ENCODE data around the gene TP73.

The TP73 gene

GRCh38 chr1:3673381-3674099, 21.2 kb downstream of the TP73 start:
- no peak for DNase-seq

DNA sequence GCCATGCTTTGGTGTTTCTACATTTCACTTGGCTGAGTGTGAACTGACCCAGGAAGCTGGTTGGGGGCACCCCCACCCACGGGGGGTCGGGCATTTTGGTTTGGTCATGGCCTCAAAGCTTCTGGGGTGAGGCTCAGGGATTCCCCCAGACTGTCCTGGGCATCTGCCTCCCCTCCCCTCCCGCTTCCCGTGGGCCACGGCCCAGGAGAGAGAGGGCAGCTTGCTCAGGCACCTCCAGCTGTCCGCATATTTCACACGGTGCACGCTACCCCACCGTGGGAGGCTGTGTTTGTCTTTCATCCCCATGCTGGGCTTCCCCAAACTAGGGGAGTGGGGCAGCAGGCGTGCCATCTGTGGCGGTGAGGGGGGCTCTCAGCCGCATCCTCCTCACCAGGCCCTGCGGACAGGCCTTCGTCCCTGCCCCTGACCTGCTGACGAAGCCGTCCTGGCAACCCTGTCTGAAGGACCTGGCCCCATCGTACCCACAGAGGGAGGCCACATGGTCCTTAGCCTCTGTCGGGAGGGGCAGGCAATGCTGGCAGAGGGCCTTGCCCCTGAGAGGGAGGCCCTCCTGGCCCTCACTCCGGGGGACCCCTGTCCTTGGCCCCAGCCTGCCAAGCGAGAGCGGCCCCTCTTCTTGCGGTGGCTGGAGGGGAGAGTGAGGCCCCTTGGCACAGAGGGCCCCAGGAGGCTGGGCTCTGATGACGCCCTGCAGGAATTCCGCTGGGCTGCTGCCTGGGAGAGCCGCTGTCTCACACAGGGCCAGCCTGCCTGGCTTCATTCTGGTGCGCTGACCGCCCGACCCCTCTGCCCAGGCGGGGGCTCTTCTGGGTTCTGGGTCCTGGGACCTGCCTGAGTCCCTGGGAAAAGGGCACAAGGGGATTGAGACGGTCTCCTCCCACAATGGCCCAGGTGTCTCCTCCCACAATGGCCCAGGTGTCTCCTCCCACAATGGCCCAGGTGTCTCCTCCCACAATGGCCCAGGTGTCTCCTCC, 22.1 kb downstream of the TP73 start:
- DNase-seq: peak in 2 of 3 experiments; percentile 21 to 23

DNA sequence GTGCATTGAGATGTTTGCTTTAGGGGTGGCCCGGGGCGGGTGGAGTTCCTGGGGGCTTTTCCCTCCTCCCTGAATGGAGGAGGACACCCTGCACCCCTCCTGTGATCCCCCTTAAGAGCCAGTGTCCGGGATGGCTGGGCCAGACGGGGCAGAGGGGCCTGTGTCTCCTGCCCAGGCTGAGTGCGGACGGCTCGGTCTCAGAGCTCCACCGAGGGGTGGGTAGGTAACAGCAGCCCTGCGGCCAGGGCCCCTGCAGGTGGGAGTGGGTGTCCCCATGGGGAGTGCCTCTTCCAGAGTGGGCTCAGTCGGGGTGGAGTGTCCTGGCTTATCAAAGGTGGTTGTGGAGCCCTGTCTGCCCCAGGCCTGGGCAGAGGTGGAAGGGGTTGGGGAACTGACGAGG, 23.1 kb downstream of the TP73 start:
- no peak for DNase-seq

DNA sequence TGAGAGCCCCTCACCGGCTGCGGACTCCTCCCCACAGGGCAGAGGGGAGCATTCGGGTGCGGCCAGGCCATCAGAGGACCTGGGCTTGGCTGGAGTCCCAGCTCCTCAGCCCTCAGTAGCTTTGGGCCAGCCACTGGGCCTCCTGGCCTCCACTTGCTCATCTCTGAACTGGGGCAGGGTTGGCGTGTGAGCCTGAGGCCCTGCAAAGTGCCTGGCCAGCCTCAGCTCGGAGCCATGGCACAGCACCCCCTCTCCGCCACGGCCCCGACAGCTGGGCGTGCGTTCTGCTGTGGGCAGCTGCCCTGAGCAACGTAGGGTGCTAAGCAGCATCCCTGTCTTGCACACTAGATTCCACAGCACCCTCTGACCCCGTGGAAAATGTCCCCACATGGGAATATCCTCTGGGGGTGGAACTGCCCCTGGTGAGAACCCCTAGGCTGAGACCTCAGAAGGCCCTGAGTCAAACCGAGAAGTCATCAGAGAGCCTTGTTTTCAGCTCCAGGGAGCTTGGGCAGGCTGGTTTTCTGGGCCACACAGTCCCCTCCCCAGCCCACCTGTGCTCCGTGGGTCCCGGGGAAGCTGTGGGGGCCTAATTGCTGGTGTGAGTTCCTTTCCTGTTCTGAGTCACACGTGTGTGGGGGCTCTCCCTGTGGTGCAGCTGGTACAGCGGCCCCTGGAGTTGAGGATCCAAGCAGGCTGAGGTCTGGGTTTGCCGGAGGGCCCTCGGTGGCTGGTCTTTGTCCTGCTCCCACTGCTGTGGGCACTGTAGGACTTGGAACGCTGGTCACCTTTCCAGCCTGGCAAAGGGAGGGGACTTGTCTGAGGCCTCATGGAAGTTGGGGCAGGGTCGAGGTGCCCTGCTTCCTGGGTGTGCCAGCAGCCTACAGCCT, 24.5 kb downstream of the TP73 start:
- no peak for DNase-seq

DNA sequence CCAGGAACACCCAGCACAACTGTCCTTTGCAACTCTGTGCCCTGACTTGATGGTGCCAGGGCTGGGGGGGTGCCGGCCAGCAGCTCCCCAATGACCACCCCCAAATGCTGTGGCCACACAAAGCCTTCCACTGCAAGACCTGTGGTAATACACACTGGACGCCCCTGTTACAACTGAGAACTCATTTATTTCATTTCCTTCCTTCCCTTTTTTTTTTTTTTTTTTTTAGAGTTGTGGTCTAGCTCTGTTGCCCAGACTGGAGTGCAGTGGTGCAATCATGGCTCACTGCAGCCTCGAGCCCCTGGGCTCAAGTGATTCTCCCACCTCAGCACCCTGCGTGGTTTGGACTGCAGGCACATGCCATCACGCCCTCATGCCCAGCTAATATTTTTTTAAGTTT, 25.2 kb downstream of the TP73 start:
- DNase-seq: no peak

GRCh38 chr1:3678361-3679097, 26.2 kb downstream of the TP73 start:
- no peak for DNase-seq

- no peak for DNase-seq
These were observed 26.8 kb downstream of the TP73 start for GRCh38 chr1:3679098-3679555.

GRCh38 chr1:3679799-3680453, 27.6 kb downstream of the TP73 start:
- no peak for DNase-seq

- peak; percentile 31 to 66 (median 45) for DNase-seq
These were observed 28.3 kb downstream of the TP73 start for GRCh38 chr1:3680488-3681230.

DNA sequence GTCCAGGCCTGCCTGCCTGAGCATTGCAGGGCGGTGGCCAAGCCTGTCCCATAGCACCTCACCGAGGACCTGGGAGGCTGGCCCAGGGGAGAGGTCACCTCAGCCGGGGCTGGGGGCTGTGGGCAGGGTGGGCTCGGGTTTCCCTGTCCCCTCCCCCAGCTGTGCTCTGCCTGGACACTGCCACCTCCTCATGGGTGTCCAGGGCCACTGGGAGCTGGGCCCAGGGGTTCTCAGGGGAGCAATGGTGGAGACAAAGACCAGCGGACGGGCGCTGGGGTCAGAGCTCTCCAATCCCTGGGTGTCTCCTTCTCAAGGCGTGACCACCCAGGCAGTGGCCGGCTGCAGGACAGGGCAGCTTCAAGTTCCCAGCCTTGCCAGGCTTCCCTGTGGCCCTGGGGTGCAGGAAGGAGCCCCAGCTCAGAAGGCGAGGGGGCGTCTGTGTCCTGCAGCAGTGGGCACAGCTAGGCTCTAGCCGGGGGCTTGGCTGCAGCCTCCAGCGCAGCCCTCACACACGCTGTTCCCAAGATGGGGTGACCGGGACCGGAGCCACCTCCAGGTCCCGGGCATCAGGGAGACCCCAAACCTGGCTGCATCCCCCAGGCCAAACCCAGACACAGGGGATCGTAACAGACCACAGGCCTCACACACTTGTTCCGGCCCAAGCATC, 29.0 kb downstream of the TP73 start:
- DNase-seq: no peak

- no peak for DNase-seq
These were observed 29.8 kb downstream of the TP73 start for GRCh38 chr1:3681898-3682806.

GRCh38 chr1:3683197-3683596, 30.9 kb downstream of the TP73 start:
- no peak for DNase-seq

DNA sequence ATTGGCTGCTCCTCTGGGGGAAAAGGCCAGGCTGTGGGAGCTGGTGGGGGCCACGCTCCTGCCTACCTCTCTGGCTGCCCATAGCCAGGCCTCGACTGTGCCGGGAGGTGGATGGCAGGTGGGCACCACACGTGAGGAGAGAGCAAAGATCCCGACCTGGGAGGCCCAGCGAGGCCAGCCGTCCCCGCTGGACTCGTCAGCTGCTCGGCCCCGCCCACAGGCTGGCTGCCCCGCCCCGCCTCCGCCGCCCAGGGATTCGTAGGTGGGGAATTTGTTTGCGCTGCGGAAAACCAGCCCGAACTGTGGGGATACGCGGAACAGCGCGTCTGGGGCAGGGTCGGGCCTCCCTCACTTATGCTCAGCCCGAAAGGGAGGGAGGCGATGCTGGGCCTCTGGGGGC, 31.7 kb downstream of the TP73 start:
- DNase-seq: no peak

- DNase-seq: no peak
These were observed 32.9 kb downstream of the TP73 start for GRCh38 chr1:3685222-3685621.

DNA sequence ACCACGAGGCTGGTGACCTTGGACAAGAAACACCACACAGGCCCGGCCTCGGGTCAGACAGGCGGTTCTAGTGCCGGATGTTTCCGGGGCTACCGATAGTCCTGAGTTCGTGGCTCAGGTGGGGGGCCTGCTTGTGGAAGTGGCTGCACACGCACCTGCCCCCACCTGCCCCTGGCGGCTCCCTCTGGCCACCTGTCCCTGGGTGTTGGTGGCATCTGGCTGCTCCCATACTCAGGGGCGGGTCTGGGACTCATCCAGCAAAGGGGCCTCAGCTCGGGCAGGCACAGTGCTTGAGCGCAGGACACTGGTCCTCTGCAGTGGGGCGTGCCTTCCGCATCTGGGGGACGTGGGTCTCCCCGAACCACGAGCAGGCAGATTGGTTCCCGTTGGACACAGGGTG, 33.6 kb downstream of the TP73 start:
- DNase-seq: no peak

DNA sequence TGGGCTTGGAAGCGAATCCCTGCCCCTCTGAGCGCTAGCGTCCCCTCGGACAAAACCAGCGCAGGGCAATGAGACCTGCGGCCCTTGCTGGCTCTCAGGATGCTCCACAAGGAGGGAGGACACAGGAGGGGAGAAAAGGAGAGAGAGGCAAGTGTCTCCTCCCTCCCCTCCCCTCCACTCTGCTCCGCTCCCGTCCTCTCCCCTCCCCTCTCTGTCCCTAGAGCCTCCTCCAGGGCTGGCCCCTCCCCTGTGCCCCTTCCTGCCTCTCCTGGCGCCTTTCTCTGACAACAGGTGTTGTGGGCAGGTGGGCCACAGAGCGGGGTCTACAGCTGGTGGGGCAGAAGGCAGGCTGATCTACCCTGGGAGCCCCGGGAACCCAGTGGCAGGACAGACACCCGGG, 35.2 kb downstream of the TP73 start:
- peak in 2 of 3 experiments; percentile 6 to 42 for DNase-seq

DNA sequence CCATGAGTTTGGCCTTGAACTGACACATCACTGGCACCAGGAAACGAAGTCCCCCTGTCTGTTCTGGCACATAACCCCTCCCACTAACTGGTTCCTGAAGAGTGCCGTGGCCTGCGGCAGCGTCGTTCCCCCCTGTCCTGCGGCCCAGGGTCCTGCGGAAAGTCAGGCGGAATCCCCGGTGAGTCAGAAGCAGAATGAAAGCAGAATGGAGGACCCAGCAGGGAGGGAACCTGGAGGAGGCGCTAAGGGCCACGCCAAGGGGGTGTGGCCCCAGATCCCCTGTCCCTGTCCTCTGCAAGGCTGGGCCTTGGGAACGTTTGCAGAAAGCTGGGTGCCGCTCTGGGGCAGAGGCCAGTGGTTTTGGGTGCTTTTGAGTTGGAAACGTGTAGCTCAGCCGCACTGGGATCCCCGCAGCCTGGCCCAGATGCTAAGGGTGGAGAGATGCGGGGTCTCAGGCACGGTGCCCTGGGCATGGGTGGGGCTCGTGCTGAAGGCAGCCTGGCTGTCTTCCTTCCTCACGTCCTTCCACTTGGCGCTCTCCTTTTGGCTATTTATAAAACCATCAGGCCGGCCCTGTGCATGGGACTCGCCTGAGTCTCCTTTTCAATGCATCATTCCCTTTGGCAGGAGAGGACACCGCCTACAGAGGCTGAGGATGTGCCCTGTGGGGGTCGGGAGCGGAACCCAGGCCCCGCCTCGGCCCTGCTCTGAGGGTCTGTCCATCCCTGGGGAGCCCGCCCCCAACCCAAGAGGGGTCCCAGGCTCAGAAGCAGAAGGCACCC, 36.2 kb downstream of the TP73 start:
- DNase-seq: peak in 1 of 3 experiments; percentile 25

- peak in 1 of 3 experiments; percentile 6 for DNase-seq
These were observed 36.9 kb downstream of the TP73 start for GRCh38 chr1:3689138-3689750.

Measured in NCI-H1417 (cell line).